GM12878 (cell line): ENCODE data around the gene CCSER1. TPM values are rescaled to one million over a fixed set of nuclear protein-coding genes. Genes with fewer than 3 reads are reported as not detected.

Source experiments
- ATAC-seq: fragments of 200-7000 bp; cut with Tn5 transposase; 3 replicates; pipeline ENCODE4 v1.9.1; 2020; ENCODE audit warnings: mild to moderate bottlenecking, moderate library complexity
- BruUV-seq: library from RNA; stranded (reverse); fragments of 400-500 nt; replicated peaks from 2 replicates; lab custom pipeline; 2021; lab: Mats Ljungman, UMichigan
- CTCF ChIA-PET: fragments of 300-600 bp; sonication (Branson Sonifier 250); formaldehyde crosslinking; extraction: SDS; loops from one replicate; lab custom pipeline; 2021; ENCODE audit warnings: inconsistent platforms; lab: Yijun Ruan, JAX
- POLR2A ChIA-PET: fragments of 350-600 bp; formaldehyde crosslinking; extraction: SDS; loops from one replicate; lab custom pipeline; 2021; ENCODE audit warnings: inconsistent platforms; lab: Charles Lee
- RAD21 ChIA-PET: fragments of 300-600 bp; sonication (Branson Sonifier 250); formaldehyde crosslinking; loops from one replicate; lab custom pipeline; 2023; ENCODE audit warnings: antibody characterized with exemption; ENCODE audit not compliant: unreplicated experiment; lab: Charles Lee
- SMC1A ChIA-PET: fragments of 300-600 bp; sonication (Branson Sonifier 250); formaldehyde crosslinking; loops from one replicate; lab custom pipeline; 2023; ENCODE audit not compliant: unreplicated experiment, uncharacterized antibody; lab: Charles Lee
- DNase-seq: peaks from one replicate; pipeline ENCODE4 v3.0.0-alpha.2; 2011; ENCODE audit warnings: low read depth, low spot score
- FAIRE-seq: peaks from 3 replicates; lab custom pipeline; 2011; peaks lifted over from hg19 to GRCh38; lab: Jason Lieb, UNC
- H2AFZ ChIP-seq: 2 replicates; pipeline ENCODE4 v1.6.0; 2011; ENCODE audit warnings: low read depth, low read length, control low read depth; ENCODE audit not compliant: control insufficient read depth
- H3K27ac ChIP-seq: 2 replicates; pipeline ENCODE4 v1.5.1; 2011; ENCODE audit warnings: control low read depth; ENCODE audit not compliant: control insufficient read depth, insufficient read depth
- H3K27me3 ChIP-seq, 2 experiments: replicated peaks in 1 of 2; 2 replicates each; pipeline versions ENCODE4 v1.6.0 to v1.6.1; 2011; ENCODE audit warnings: low read length in 1 of 2; ENCODE audit not compliant: control insufficient read depth in 2 of 2, insufficient read depth in 2 of 2
- H3K36me3 ChIP-seq, 2 experiments: 2 replicates each; pipeline ENCODE4 v1.5.1; 2011; ENCODE audit warnings: low read length in 1 of 2; ENCODE audit not compliant: control insufficient read depth in 2 of 2, insufficient read depth in 2 of 2
- H3K4me1 ChIP-seq: 2 replicates; pipeline ENCODE4 v1.6.1; 2011; ENCODE audit warnings: mild to moderate bottlenecking, low read length, moderate library complexity, mixed read lengths; ENCODE audit not compliant: control insufficient read depth, insufficient read depth
- H3K4me2 ChIP-seq: 2 replicates; pipeline ENCODE4 v1.6.0; 2011; ENCODE audit warnings: control low read depth; ENCODE audit not compliant: control insufficient read depth, insufficient read depth
- H3K4me3 ChIP-seq: fragments of 200-600 bp; sonication (generic); 2 replicates; pipeline ENCODE4 v1.5.1; 2016
- H3K79me2 ChIP-seq: 2 replicates; pipeline ENCODE4 v1.6.0; 2011; ENCODE audit warnings: low read length; ENCODE audit not compliant: control insufficient read depth, insufficient read depth
- H3K9ac ChIP-seq: 2 replicates; pipeline ENCODE4 v1.8.0; 2011; ENCODE audit warnings: low read length, control low read depth, mixed read lengths; ENCODE audit not compliant: control insufficient read depth, insufficient read depth
- H3K9me3 ChIP-seq: replicated peaks from 3 replicates; pipeline ENCODE4 v1.5.1; 2011; ENCODE audit warnings: mild to moderate bottlenecking, low read length; ENCODE audit not compliant: control insufficient read depth, insufficient read depth
- H4K20me1 ChIP-seq: 2 replicates; pipeline ENCODE4 v1.6.0; 2011; ENCODE audit not compliant: control insufficient read depth, insufficient read depth
- ASH2L ChIP-seq: fragments of 300-600, 200-600 bp; sonication (generic); IDR thresholded peaks from 2 replicates; pipeline ENCODE4 v1.6.1; 2017; ENCODE audit warnings: low read depth, mild to moderate bottlenecking, borderline replicate concordance
- BCL3 ChIP-seq: IDR thresholded peaks from 2 replicates; pipeline ENCODE4 v1.6.1; 2011; ENCODE audit warnings: borderline replicate concordance, low read depth, mild to moderate bottlenecking, moderate library complexity, low read length; ENCODE audit not compliant: insufficient read depth, poor library complexity, severe bottlenecking
- CBX5 ChIP-seq: sonication (generic); IDR thresholded peaks from 2 replicates; pipeline ENCODE4 v1.6.1; 2016; ENCODE audit warnings: low read depth, moderate library complexity, mild to moderate bottlenecking, inconsistent platforms
- EED ChIP-seq: sonication (generic); IDR thresholded peaks from 2 replicates; pipeline ENCODE4 v1.6.1; 2016; ENCODE audit warnings: antibody characterized with exemption, low read depth
- JUND ChIP-seq: IDR thresholded peaks from 2 replicates; pipeline ENCODE4 v1.6.1; 2012; ENCODE audit warnings: low read depth, mild to moderate bottlenecking, low read length, improper control_type of control experiment, moderate library complexity
- KAT2A ChIP-seq: conservative IDR thresholded peaks from 2 replicates; pipeline ENCODE4 v1.6.1; 2011; ENCODE audit warnings: low read depth, low read length; ENCODE audit not compliant: control insufficient read depth
- NBN ChIP-seq: fragments of 450-650 bp; IDR thresholded peaks from 2 replicates; pipeline ENCODE4 v1.6.1; 2016
- NR2F1 ChIP-seq: fragments of 450-650 bp; conservative IDR thresholded peaks from 2 replicates; pipeline ENCODE4 v1.6.1; 2017; ENCODE audit warnings: mild to moderate bottlenecking
- POLR2AphosphoS5 ChIP-seq: IDR thresholded peaks from 2 replicates; pipeline ENCODE4 v1.6.1; 2011; ENCODE audit warnings: mild to moderate bottlenecking, low read length, inconsistent platforms
- SIX5 ChIP-seq: IDR thresholded peaks from 2 replicates; pipeline ENCODE4 v1.6.1; 2011; ENCODE audit warnings: mild to moderate bottlenecking, low read depth, low read length, moderate library complexity; ENCODE audit not compliant: severe bottlenecking
- SREBF2 ChIP-seq: IDR thresholded peaks from 2 replicates; pipeline ENCODE4 v1.6.1; 2012; ENCODE audit warnings: mild to moderate bottlenecking, low read length
- WGBS: methylation state at CpG from one replicate; pipeline ENCODE4 v1.1.6; 2016; ENCODE audit warnings: low lambda C conversion rate; ENCODE audit not compliant: insufficient replicate concordance, insufficient coverage; ENCODE audit errors: missing lambda C conversion rate; 5-methylcytosine and 5-hydroxymethylcytosine counted together
- in situ Hi-C: fragments of 300-500 bp; cut with MboI; formaldehyde crosslinking; loops from 9 replicates; pipeline ENCODE4 v1.14.3; 2018; ENCODE audit warnings: mixed read lengths
- intact Hi-C: fragments of 100-400 bp; cut with micrococcal nuclease; formaldehyde crosslinking; loops from one replicate; pipeline ENCODE4 v1.14.2; 2022; ENCODE audit not compliant: unreplicated experiment
- polyA plus RNA-seq, 11 experiments: library from polyadenylated mRNA; depleted of rRNA in 4 of 11; unstranded in 6 of 11; stranded (reverse) in 5 of 11; fragments of >200 nt; fragmentation: Nextera tagmentation in 4 of 11; fragmentation: Illumina TruSeq in 1 of 11; extraction: Ambion mirVana in 4 of 11; extraction: Trizol in 1 of 11; gene quantifications; 1 replicate in 1 of 11; 2 replicates in 10 of 11; pipeline versions ENCODE4 v1.2.1 to v1.2.3, GENCODE V29; 2011 to 2016; ENCODE audit warnings: inconsistent platforms in 2 of 11, missing spikeins in 2 of 11, low read depth in 1 of 11
- total RNA-seq, 4 experiments: library from RNA; depleted of rRNA in 3 of 4; stranded (reverse); fragments of >200 nt in 3 of 4; fragmentation: Illumina TruSeq in 1 of 4; extraction: Trizol in 1 of 4; gene quantifications; 2 replicates each; pipeline versions ENCODE4 v1.2.1 to v1.2.3, GENCODE V29; 2013 to 2021
- TF ChIP-seq, protein P1 (sequence below): fragments of 150-350 bp; IDR thresholded peaks from 2 replicates; pipeline ENCODE4 v1.6.1; 2016; ENCODE audit warnings: low read depth, low read length
- TF ChIP-seq, protein P2 (sequence below): IDR thresholded peaks from 2 replicates; pipeline ENCODE4 v1.6.1; 2012; ENCODE audit warnings: low read depth, low read length, improper control_type of control experiment
- TF ChIP-seq, protein P3 (sequence below): IDR thresholded peaks from 2 replicates; pipeline ENCODE4 v1.6.1; 2012; ENCODE audit warnings: low read length, inconsistent platforms
- TF ChIP-seq, protein P4 (sequence below): IDR thresholded peaks from 2 replicates; pipeline ENCODE4 v1.6.1; 2011; ENCODE audit warnings: low read depth, mild to moderate bottlenecking, low read length, moderate library complexity, borderline replicate concordance; ENCODE audit errors: extremely low read depth

CCSER1 gene
- total and polyA plus RNA-seq, 10 of the 15 experiments (the other 5 are each of a cell fraction or from before 2014, with no cell fraction given): 0.22 to 2.7 (median 1.0) TPM

DNA sequence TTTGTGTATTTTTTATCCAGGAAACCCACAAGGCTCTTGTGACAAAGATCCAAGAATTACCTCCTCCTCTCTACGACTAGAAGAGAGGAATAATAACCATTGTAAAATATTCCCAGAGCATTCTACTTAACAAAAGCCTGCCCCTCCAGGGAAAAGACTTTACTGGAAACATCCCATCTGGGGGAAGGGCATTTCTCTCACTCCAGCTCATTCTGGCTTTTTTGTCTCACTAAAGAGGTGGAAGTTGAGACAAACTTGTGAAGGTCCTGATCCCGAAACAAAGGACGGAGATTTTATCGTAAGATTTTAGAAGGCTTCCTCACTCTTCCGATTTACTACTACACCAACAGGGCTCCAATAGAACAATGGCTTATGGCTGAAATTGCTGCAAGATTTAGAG, 1484.6 kb downstream of the CCSER1 start:
- ChIA-PET SMC1A (interaction anchor here (0.9 kb wide), 1 partner anchor 31 kb away, joined by 3 read pairs; no protein-coding TSS in a partner anchor), CTCF (no interaction called here), POLR2A (no interaction called here), RAD21 (no interaction called here)
- Histone ChIP-seq H3K27me3 (no peaks in the 10 kb centered on the region), H3K27ac (no peak overlapping the region), H3K4me3 (no peak overlapping the region), H4K20me1 (no peaks in the 10 kb centered on the region), H3K4me1 (no peaks in the 10 kb centered on the region), H3K79me2 (no peaks in the 10 kb centered on the region), H2AFZ (no peak overlapping the region), H3K36me3 (no peaks in the 10 kb centered on the region), H3K9ac (no peak overlapping the region), H3K9me3 (no peaks in the 10 kb centered on the region), H3K4me2 (no peak overlapping the region)
- intact Hi-C loops: no loop called here
- no TSS peak for BruUV-seq
- ATAC-seq (no peak), DNase-seq (no peak), FAIRE-seq (no peak)
- 49% methylated on average over 5 of the region's 5 CpGs for WGBS
- in situ Hi-C loops: no loop called here
- no peak for TF ChIP-seq SREBF2
- TF ChIP-seq, protein P1, sequence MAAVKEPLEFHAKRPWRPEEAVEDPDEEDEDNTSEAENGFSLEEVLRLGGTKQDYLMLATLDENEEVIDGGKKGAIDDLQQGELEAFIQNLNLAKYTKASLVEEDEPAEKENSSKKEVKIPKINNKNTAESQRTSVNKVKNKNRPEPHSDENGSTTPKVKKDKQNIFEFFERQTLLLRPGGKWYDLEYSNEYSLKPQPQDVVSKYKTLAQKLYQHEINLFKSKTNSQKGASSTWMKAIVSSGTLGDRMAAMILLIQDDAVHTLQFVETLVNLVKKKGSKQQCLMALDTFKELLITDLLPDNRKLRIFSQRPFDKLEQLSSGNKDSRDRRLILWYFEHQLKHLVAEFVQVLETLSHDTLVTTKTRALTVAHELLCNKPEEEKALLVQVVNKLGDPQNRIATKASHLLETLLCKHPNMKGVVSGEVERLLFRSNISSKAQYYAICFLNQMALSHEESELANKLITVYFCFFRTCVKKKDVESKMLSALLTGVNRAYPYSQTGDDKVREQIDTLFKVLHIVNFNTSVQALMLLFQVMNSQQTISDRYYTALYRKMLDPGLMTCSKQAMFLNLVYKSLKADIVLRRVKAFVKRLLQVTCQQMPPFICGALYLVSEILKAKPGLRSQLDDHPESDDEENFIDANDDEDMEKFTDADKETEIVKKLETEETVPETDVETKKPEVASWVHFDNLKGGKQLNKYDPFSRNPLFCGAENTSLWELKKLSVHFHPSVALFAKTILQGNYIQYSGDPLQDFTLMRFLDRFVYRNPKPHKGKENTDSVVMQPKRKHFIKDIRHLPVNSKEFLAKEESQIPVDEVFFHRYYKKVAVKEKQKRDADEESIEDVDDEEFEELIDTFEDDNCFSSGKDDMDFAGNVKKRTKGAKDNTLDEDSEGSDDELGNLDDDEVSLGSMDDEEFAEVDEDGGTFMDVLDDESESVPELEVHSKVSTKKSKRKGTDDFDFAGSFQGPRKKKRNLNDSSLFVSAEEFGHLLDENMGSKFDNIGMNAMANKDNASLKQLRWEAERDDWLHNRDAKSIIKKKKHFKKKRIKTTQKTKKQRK: no peak
- TF ChIP-seq, protein P2, sequence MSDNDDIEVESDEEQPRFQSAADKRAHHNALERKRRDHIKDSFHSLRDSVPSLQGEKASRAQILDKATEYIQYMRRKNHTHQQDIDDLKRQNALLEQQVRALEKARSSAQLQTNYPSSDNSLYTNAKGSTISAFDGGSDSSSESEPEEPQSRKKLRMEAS: no peak
- no peak for TF ChIP-seq CBX5
- TF ChIP-seq KAT2A: no peak
- TF ChIP-seq EED: no peak
- no peak for TF ChIP-seq SIX5
- no peak for TF ChIP-seq JUND
- TF ChIP-seq, protein P3, sequence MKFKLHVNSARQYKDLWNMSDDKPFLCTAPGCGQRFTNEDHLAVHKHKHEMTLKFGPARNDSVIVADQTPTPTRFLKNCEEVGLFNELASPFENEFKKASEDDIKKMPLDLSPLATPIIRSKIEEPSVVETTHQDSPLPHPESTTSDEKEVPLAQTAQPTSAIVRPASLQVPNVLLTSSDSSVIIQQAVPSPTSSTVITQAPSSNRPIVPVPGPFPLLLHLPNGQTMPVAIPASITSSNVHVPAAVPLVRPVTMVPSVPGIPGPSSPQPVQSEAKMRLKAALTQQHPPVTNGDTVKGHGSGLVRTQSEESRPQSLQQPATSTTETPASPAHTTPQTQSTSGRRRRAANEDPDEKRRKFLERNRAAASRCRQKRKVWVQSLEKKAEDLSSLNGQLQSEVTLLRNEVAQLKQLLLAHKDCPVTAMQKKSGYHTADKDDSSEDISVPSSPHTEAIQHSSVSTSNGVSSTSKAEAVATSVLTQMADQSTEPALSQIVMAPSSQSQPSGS: no peak
- TF ChIP-seq ASH2L: no peak
- no peak for TF ChIP-seq POLR2AphosphoS5
- TF ChIP-seq, protein P4, sequence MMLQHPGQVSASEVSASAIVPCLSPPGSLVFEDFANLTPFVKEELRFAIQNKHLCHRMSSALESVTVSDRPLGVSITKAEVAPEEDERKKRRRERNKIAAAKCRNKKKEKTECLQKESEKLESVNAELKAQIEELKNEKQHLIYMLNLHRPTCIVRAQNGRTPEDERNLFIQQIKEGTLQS: no peak
- no peak for TF ChIP-seq BCL3
- no peak for TF ChIP-seq NBN
- TF ChIP-seq NR2F1: no peak
